HG03565 (cell line): ENCODE data around the gene MANEAL.
"Not testable (repeated sequence)": the region's sequence is repeated elsewhere in the genome, so short reads cannot be mapped to it uniquely, and the experiment has no call there.

ENCODE experiments used
- ATAC-seq: cut with Tn5 transposase; IDR thresholded peaks from one replicate; pipeline ENCODE4 v1.9.1; 2021; ENCODE audit warnings: mild to moderate bottlenecking, moderate library complexity; ENCODE audit not compliant: unreplicated experiment

The MANEAL gene

GRCh38 chr1:37793773-37794371 lies at the start of gene MANEAL:
TSS of gene MANEAL (plus strand) at chr1:37793847. CDS start at chr1:37794183, 336 bp downstream.
- ATAC-seq = no peak

GRCh38 chr1:37746806-37747205 lies 46.8 kb upstream of the MANEAL start:
- ATAC-seq = no peak

GRCh38 chr1:37748565-37748964 lies 45.1 kb upstream of the MANEAL start:
- ATAC-seq = no peak

GRCh38 chr1:37752213-37752582 lies 41.4 kb upstream of the MANEAL start:
- ATAC-seq = no peak

GRCh38 chr1:37752583-37753471 lies 40.8 kb upstream of the MANEAL start:
- ATAC-seq = no peak

- ATAC-seq = no peak
These were observed 40.0 kb upstream of the MANEAL start for GRCh38 chr1:37753473-37754321.

- no peak for ATAC-seq
These were observed 38.4 kb upstream of the MANEAL start for GRCh38 chr1:37755290-37755689.

- no peak for ATAC-seq
These were observed 37.6 kb upstream of the MANEAL start for GRCh38 chr1:37755951-37756560.

GRCh38 chr1:37759451-37759850 lies 34.2 kb upstream of the MANEAL start:
- ATAC-seq = no peak

GRCh38 chr1:37761416-37762095 lies 32.1 kb upstream of the MANEAL start:
- no peak for ATAC-seq

- ATAC-seq = no peak
These were observed 31.1 kb upstream of the MANEAL start for GRCh38 chr1:37762516-37762915.

GRCh38 chr1:37763791-37764413 lies 29.7 kb upstream of the MANEAL start:
- ATAC-seq = no peak

GRCh38 chr1:37764414-37764825 lies 29.2 kb upstream of the MANEAL start:
- no peak for ATAC-seq

- no peak for ATAC-seq
These were observed 28.7 kb upstream of the MANEAL start, which contains the start of gene EPHA10 for GRCh38 chr1:37764888-37765441. TSS of gene EPHA10 (minus strand) at chr1:37765120. CDS start at chr1:37765066, 54 bp downstream.

- ATAC-seq = no peak
These were observed 27.6 kb upstream of the MANEAL start for GRCh38 chr1:37765916-37766664.

- no peak for ATAC-seq
These were observed 26.2 kb upstream of the MANEAL start for GRCh38 chr1:37767488-37767887.

GRCh38 chr1:37771440-37771839 lies 22.2 kb upstream of the MANEAL start:
- ATAC-seq = not testable (repeated sequence)

GRCh38 chr1:37776946-37777516 lies 16.6 kb upstream of the MANEAL start:
- ATAC-seq = no peak
